Measurements from ENCODE around the gene OR11L1.

OR11L1 gene

GRCh38 chr1:247849616-247850015, 7.9 kb upstream of the OR11L1 start:
- no peak overlapping the region for H3K27ac ChIP-seq
- no peaks in the 10 kb centered on the region for H3K9me3 ChIP-seq
- no peaks in the 10 kb centered on the region for H3K4me1 ChIP-seq (ENCODE audit: control insufficient read depth in 1 of 2, insufficient read depth in 1 of 2, low read depth in 1 of 2, low read length in 1 of 2)
- H3K4me3 ChIP-seq (ENCODE audit: low read depth in 1 of 2, low read length in 1 of 2), result no peak overlapping the region
- H3K27me3 ChIP-seq, result peaks cover 3% of the 10 kb centered on the region
- TF ChIP-seq CTCF (IDR thresholded peaks at IDR 0.05), result no peak
- H3K36me3 ChIP-seq, result no peaks in the 10 kb centered on the region

- no peak for TF ChIP-seq CTCF (IDR thresholded peaks at IDR 0.05)
- Histone ChIP-seq H3K36me3 (no peaks in the 10 kb centered on the region), H3K4me3 (ENCODE audit: low read depth in 1 of 2, low read length in 1 of 2) (no peak overlapping the region), H3K9me3 (no peaks in the 10 kb centered on the region), H3K27ac (no peak overlapping the region), H3K27me3 (no peaks in the 10 kb centered on the region), H3K4me1 (ENCODE audit: control insufficient read depth in 1 of 2, insufficient read depth in 1 of 2, low read depth in 1 of 2, low read length in 1 of 2) (no peaks in the 10 kb centered on the region)
Observed at GRCh38 chr1:247848346-247848745, 6.7 kb upstream of the OR11L1 start.

GRCh38 chr1:247845693-247846017, 4.0 kb upstream of the OR11L1 start:
- no peaks in the 10 kb centered on the region for H3K9me3 ChIP-seq
- H3K4me1 ChIP-seq (ENCODE audit: control insufficient read depth in 1 of 2, insufficient read depth in 1 of 2, low read depth in 1 of 2, low read length in 1 of 2), result no peaks in the 10 kb centered on the region
- no peaks in the 10 kb centered on the region for H3K27me3 ChIP-seq
- TF ChIP-seq CTCF (IDR thresholded peaks at IDR 0.05), result no peak
- no peaks in the 10 kb centered on the region for H3K36me3 ChIP-seq
- no peak overlapping the region for H3K27ac ChIP-seq
- no peak overlapping the region for H3K4me3 ChIP-seq (ENCODE audit: low read depth in 1 of 2, low read length in 1 of 2)

GRCh38 chr1:247845011-247845692, 3.5 kb upstream of the OR11L1 start:
- Histone ChIP-seq H3K4me1 (ENCODE audit: control insufficient read depth in 1 of 2, insufficient read depth in 1 of 2, low read depth in 1 of 2, low read length in 1 of 2) (no peaks in the 10 kb centered on the region), H3K27ac (no peak overlapping the region), H3K9me3 (no peaks in the 10 kb centered on the region), H3K36me3 (no peaks in the 10 kb centered on the region), H3K4me3 (ENCODE audit: low read depth in 1 of 2, low read length in 1 of 2) (no peak overlapping the region), H3K27me3 (no peaks in the 10 kb centered on the region)
- TF ChIP-seq CTCF (IDR thresholded peaks at IDR 0.05), result no peak

GRCh38 chr1:247843411-247843810, 1.7 kb upstream of the OR11L1 start:
- TF ChIP-seq CTCF (IDR thresholded peaks at IDR 0.05), result no peak
- Histone ChIP-seq H3K4me3 (ENCODE audit: low read depth in 1 of 2, low read length in 1 of 2) (no peak overlapping the region), H3K9me3 (no peaks in the 10 kb centered on the region), H3K27ac (no peak overlapping the region), H3K4me1 (ENCODE audit: control insufficient read depth in 1 of 2, insufficient read depth in 1 of 2, low read depth in 1 of 2, low read length in 1 of 2) (no peaks in the 10 kb centered on the region), H3K36me3 (no peaks in the 10 kb centered on the region), H3K27me3 (no peaks in the 10 kb centered on the region)

GRCh38 chr1:247840818-247841217, 878 bp downstream of the OR11L1 start:
- Histone ChIP-seq H3K27ac (no peak overlapping the region), H3K4me1 (ENCODE audit: control insufficient read depth in 1 of 2, insufficient read depth in 1 of 2, low read depth in 1 of 2, low read length in 1 of 2) (no peaks in the 10 kb centered on the region), H3K9me3 (no peaks in the 10 kb centered on the region), H3K4me3 (ENCODE audit: low read depth in 1 of 2, low read length in 1 of 2) (no peak overlapping the region), H3K36me3 (no peaks in the 10 kb centered on the region), H3K27me3 (no peaks in the 10 kb centered on the region)
- TF ChIP-seq CTCF (IDR thresholded peaks at IDR 0.05), result no peak
